GM19239 (cell line): ENCODE results near the gene CALHM1.

ENCODE experiments used
- DNase-seq: peaks from one replicate; pipeline ENCODE4 v3.0.0; 2011; ENCODE audit warnings: low spot score; ENCODE audit not compliant: insufficient read length
- FAIRE-seq: peaks from 2 replicates; lab custom pipeline; 2011; peaks lifted over from hg19 to GRCh38; lab: Jason Lieb, UNC

CALHM1 gene

GRCh38 chr10:103457176-103457712 is 1.5 kb downstream of the CALHM1 start:
- DNase-seq (no peak), FAIRE-seq (no peak)

DNA sequence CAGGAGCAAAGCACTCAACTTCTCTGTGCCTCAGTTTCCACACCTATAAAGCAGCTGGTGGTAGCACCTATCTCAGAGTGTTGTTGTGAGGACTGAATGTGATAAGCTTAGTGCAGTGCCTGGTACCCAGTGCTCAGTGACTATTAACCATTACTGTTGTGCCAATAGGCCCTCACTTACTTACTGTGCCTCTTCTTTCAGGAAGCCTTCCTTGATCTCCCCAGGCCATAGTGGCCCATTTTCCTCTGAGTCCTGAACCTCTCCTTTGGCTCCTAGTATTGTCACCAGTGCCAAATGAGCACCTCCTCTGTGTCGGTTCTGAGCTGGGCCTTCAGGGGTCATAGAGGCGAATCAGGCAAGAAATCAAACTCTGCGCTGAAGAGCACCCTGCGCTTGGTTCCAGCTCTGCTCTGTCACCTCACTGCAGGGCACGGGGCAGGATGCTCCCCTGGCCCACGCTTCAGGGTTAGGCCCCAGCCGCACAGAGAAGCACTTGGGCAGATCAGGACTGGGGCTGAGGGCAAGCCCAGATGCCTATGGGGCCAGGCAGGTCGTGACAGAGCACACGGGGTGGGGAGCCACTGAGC is 2.5 kb downstream of the CALHM1 start:
- no peak for DNase-seq
- FAIRE-seq: no peak

GRCh38 chr10:103455235-103455634 is 3.5 kb downstream of the CALHM1 start:
- DNase-seq (no peak), FAIRE-seq (no peak)

GRCh38 chr10:103454026-103454425 is 4.7 kb downstream of the CALHM1 start:
- no peak for FAIRE-seq
- DNase-seq: no peak

DNA sequence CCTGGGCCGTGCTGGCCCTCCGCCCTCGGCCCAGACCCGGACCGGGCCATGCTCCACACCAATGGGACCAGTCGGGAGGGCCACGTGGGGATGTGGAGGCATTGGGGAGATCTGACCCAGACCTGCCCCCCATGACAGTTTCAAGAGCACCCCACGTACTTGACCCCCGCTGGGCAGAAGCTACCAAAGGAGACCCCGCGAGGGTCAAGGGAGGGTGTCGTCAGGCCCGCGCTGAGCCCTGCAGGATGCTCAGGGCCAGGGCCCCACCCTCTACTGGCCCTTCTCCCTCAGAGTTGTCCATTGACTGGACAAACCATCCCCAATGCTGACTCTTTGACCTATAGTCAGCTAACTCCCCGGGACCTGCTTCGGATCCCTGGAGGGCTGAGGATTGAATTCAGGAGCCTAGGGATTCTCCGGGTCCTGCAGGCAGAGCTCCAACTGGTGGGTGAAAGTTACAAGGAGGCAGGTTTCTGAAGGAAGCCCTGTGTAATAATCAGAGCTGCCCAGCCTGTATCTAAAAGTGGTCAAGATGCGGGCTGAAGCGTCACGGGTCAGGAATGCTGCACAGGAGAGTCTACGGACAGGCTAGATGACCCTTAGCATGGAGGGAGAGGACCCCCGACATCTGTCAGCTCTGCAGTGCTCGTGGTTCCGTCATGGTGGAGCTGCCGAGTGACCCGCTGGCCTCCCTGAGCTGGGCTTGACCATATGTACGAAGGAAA is 6.0 kb downstream of the CALHM1 start:
- FAIRE-seq: no peak
- DNase-seq: no peak

DNA sequence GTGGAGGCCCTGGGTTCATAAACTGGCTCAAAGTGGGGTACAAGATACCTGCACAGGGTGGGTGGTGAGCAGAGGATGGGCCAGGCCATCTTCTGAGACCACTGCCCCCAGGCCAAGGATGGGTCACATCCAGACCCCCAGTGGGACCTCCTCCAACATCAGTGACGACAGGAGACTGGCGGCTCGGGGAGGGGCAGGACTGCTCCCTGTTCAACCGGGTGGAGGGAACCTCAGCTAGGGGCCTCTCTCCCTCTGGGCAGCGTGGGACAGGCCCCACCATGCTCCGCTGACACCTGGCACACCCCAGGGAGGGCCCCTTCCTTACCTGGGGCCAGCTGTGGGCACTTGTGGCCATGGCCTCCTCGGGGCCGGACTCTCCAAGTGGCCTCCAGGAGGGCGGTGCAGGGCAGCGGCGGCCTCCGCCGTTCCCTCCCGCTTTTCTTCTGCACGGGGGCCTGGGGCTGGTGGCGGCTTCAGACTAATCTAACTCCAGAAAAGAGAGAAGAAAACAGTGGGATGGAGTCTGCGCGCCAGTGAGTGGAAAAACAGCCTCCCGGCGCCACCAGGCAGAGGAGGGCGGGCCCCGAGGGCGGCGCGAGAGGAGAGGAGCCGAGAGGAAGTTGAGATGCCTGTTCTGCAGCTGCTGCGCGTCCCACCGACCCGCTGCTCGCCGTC is 6.7 kb downstream of the CALHM1 start, which contains the start of gene CALHM2:
Gene CALHM2, minus strand, starts transcription at position 540 of the 675 bp plus-strand sequence. CDS start 2,429 bp downstream, outside the sequence.
- FAIRE-seq (peak; percentile 91), DNase-seq (peak; percentile 91)

GRCh38 chr10:103451091-103451813 is 7.4 kb downstream of the CALHM1 start:
- peak; percentile 72 for FAIRE-seq
- peak; percentile 56 for DNase-seq

DNA sequence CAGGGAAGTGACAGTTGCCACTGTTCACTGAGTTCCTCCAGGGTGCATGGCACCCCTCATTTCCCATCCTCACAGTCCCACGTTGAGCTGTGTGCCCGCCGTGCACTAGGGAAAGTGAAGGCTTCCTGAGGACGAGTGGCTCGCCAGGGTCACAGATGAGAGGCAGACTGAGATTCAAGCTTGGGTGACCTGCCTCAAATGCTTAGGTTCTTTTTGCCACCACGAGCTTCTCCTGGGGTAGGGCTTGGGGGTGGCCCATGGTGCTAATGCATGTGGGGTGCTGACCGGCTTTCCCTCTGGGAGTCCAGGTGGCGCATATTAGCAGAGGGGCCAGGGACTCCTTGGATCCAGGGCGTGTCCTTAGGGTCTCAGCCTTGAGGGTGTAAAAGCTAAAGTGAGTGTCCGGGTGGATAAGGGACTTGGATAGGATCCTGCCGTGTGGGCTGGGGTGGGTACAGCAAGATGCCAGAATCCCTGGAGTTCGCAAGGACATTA is 8.5 kb downstream of the CALHM1 start:
- DNase-seq: no peak
- FAIRE-seq: no peak

GRCh38 chr10:103449208-103450144 is 9.2 kb downstream of the CALHM1 start:
- FAIRE-seq: no peak
- no peak for DNase-seq

GRCh38 chr10:103448746-103449145 is 10.0 kb downstream of the CALHM1 start:
- FAIRE-seq (no peak), DNase-seq (no peak)

DNA sequence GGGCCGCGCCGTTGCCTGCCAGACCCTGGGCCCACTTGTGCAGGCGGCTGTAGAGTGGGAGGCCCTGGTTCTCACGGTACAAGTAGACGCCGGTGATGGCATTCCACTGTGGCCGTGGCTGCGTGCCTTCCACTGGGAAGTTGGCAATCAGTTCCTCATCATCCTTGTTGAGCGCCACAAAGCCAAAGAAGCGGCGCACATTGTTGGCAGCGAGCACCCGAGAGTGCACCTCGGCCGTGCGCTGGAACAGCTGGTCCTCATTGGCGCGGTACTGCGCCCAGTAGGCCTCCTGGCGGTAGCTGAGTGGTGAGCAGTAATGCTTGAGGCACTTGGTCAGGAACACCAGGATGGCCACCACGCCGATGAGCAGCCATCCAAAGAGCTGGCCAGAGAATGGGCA is 11.5 kb downstream of the CALHM1 start:
- DNase-seq (no peak), FAIRE-seq (no peak)

- DNase-seq: no peak
- no peak for FAIRE-seq
Measured at GRCh38 chr10:103445767-103446567, 12.7 kb downstream of the CALHM1 start.

- DNase-seq (no peak), FAIRE-seq (no peak)
Measured at GRCh38 chr10:103445366-103445765, 13.3 kb downstream of the CALHM1 start.

DNA sequence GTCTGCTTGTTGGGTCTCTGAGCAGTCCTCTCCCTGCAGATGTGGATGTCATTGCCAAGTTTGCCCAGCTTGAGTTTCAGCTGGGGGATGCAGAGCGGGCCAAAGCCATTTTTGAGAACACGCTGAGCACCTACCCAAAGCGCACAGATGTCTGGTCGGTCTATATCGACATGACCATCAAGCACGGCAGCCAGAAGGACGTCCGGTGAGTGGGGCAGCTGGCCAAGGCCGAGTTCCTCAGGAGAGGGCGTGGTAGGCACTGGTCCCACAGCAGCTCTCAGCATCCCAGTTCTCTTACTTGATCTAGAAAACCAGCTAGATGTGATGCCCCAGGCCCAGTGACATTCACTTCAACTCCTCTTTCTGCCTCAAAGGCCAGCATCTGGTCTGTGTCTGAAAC is 14.2 kb downstream of the CALHM1 start:
- FAIRE-seq: no peak

GRCh38 chr10:103443475-103444185 is 15.1 kb downstream of the CALHM1 start:
- FAIRE-seq (no peak), DNase-seq (no peak)

More for the DNA sequence above, 14.2 kb downstream of the CALHM1 start:
- no peak for DNase-seq

DNA sequence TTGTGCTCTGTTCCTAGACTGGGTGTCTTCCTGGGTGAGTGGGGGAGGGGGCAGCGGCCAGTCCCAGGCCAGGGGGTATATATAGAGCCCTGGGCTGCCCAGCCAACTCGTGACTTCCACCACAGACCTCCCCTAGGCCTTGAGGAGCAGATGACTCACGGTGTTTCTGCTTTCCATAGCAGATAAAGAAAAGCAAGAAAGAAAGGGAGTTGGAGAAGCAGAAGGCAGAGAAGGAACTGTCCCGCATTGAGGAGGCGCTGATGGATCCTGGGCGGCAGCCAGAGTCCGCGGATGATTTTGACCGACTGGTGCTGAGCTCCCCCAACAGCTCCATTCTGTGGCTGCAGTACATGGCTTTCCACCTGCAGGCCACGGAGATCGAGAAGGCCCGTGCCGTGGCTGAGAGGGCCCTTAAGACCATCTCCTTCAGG is 16.7 kb downstream of the CALHM1 start:
- DNase-seq: no peak
- no peak for FAIRE-seq

DNA sequence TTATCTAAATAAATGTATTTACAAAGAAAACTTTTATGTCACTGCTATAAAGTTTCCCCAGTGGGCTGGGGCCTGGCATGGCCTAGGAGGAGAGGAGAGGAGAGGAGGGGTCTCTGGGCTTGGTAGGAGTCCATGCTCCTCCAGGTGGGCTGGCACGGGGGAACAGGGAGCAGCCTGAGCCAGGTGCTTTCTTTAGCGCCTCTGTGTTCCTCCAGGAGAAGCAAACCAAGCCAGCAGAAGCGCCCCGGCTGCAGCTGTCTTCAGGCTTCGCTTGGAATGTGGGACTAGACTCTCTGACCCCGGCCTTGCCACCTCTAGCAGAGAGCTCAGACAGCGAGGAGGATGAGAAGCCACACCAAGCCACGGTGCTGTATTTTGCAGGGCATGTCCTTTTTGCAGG is 17.1 kb downstream of the CALHM1 start:
- DNase-seq: no peak
- FAIRE-seq: no peak

GRCh38 chr10:103441206-103441605 is 17.5 kb downstream of the CALHM1 start:
- DNase-seq (no peak), FAIRE-seq (no peak)
